DND-41 (cell line): Measurements from ENCODE around the gene HTRA3.

Experiments used
- ATAC-seq: fragments of 200-7000 bp; cut with Tn5 transposase; 3 replicates; pipeline ENCODE4 v1.9.1; 2021; ENCODE audit warnings: low read depth; ENCODE audit not compliant: insufficient read depth
- DNase-seq: peaks from one replicate; pipeline ENCODE4 v3.0.0-alpha.2; 2020
- H2AFZ ChIP-seq: 2 replicates; pipeline ENCODE4 v1.6.0; 2012; ENCODE audit warnings: low read depth, low read length
- H3K27ac ChIP-seq: 2 replicates; pipeline ENCODE4 v1.5.1; 2012; ENCODE audit warnings: low read length, inconsistent platforms
- H3K27me3 ChIP-seq: fragments of 200-600 bp; sonication (generic); 2 replicates; pipeline ENCODE4 v1.6.0; 2012; ENCODE audit warnings: low read length, mild to moderate bottlenecking, inconsistent platforms; ENCODE audit not compliant: insufficient read depth, poor library complexity
- H3K36me3 ChIP-seq: 2 replicates; pipeline ENCODE4 v1.5.1; 2012; ENCODE audit warnings: low read length, inconsistent platforms; ENCODE audit not compliant: insufficient read depth
- H3K4me1 ChIP-seq: 2 replicates; pipeline ENCODE4 v1.5.1; 2012; ENCODE audit warnings: mild to moderate bottlenecking, low read length; ENCODE audit not compliant: insufficient read depth
- H3K4me2 ChIP-seq: 2 replicates; pipeline ENCODE4 v1.6.0; 2012; ENCODE audit warnings: mild to moderate bottlenecking, moderate library complexity, low read length, inconsistent platforms; ENCODE audit not compliant: insufficient read depth
- H3K4me3 ChIP-seq, 2 experiments: fragments of 200-600 bp in 1 of 2; shearing (Covaris generic) in 1 of 2; 2 replicates each; pipeline ENCODE4 v1.5.1; 2012 to 2016; ENCODE audit warnings: inconsistent platforms in 2 of 2, low read length in 2 of 2, mild to moderate bottlenecking in 2 of 2, low read depth in 1 of 2, moderate library complexity in 1 of 2
- H3K79me2 ChIP-seq: 2 replicates; pipeline ENCODE4 v1.6.0; 2012; ENCODE audit warnings: low read length, inconsistent platforms; ENCODE audit not compliant: insufficient read depth
- H3K9ac ChIP-seq: 2 replicates; pipeline ENCODE4 v1.6.0; 2012; ENCODE audit warnings: low read depth, mild to moderate bottlenecking, inconsistent platforms, low read length, moderate library complexity
- H3K9me3 ChIP-seq: 2 replicates; pipeline ENCODE4 v1.5.1; 2012; ENCODE audit warnings: low read length, moderate library complexity, mild to moderate bottlenecking, inconsistent platforms; ENCODE audit not compliant: insufficient read depth, severe bottlenecking
- H4K20me1 ChIP-seq: 2 replicates; pipeline ENCODE4 v1.6.0; 2012; ENCODE audit warnings: low read length; ENCODE audit not compliant: insufficient read depth
- CTCF ChIP-seq: IDR thresholded peaks from 2 replicates; pipeline ENCODE4 v1.5.1; 2012; ENCODE audit warnings: borderline replicate concordance, low read length, moderate library complexity, mild to moderate bottlenecking; ENCODE audit not compliant: poor library complexity, severe bottlenecking; ENCODE audit errors: extremely low read depth
- EZH2 ChIP-seq: IDR thresholded peaks from 3 replicates; pipeline ENCODE4 v1.6.1; 2012; ENCODE audit warnings: borderline replicate concordance, low read depth, mild to moderate bottlenecking, moderate library complexity, low read length, inconsistent platforms; ENCODE audit not compliant: severe bottlenecking

HTRA3 gene

GRCh38 chr4:8250227-8250626 lies 19.3 kb upstream of the HTRA3 start:
- peaks cover 5% of the 10 kb centered on the region; the same call in 1 of the 2 replicates for H3K4me1 ChIP-seq
- no peaks in the 10 kb centered on the region for H4K20me1 ChIP-seq
- H3K4me2 ChIP-seq, result no peak overlapping the region
- no peaks in the 10 kb centered on the region for H3K79me2 ChIP-seq
- H3K27me3 ChIP-seq, result no peaks in the 10 kb centered on the region
- peaks cover 2% of the 10 kb centered on the region for H3K9me3 ChIP-seq
- no peaks in the 10 kb centered on the region for H3K36me3 ChIP-seq
- no peak for DNase-seq
- ATAC-seq, result no peak
- TF ChIP-seq EZH2 (no peak), CTCF (no peak)
- no peak overlapping the region for H2AFZ ChIP-seq
- H3K9ac ChIP-seq, result no peak overlapping the region
- no peak overlapping the region for H3K4me3 ChIP-seq
- no peak overlapping the region for H3K27ac ChIP-seq

GRCh38 chr4:8250637-8251036 lies 18.9 kb upstream of the HTRA3 start:
- Histone ChIP-seq H3K79me2 (no peaks in the 10 kb centered on the region), H3K4me2 (no peak overlapping the region), H3K27ac (no peak overlapping the region), H3K9ac (no peak overlapping the region), H3K4me3 (no peak overlapping the region), H3K27me3 (no peaks in the 10 kb centered on the region), H3K9me3 (no peaks in the 10 kb centered on the region), H2AFZ (no peak overlapping the region), H4K20me1 (no peaks in the 10 kb centered on the region), H3K4me1 (peaks cover 5% of the 10 kb centered on the region; the same call in 1 of the 2 replicates), H3K36me3 (no peaks in the 10 kb centered on the region)
- DNase-seq (no peak), ATAC-seq (no peak)
- TF ChIP-seq EZH2 (no peak), CTCF (no peak)

GRCh38 chr4:8251110-8251883 lies 18.3 kb upstream of the HTRA3 start:
- H3K27me3 ChIP-seq, result no peaks in the 10 kb centered on the region
- ATAC-seq (no peak), DNase-seq (no peak)
- H2AFZ ChIP-seq, result no peak overlapping the region
- H3K27ac ChIP-seq, result no peak overlapping the region
- no peaks in the 10 kb centered on the region for H3K79me2 ChIP-seq
- H3K4me3 ChIP-seq, result no peak overlapping the region
- H3K4me2 ChIP-seq, result no peak overlapping the region
- no peaks in the 10 kb centered on the region for H3K4me1 ChIP-seq
- TF ChIP-seq CTCF (no peak), EZH2 (no peak)
- H3K9me3 ChIP-seq, result no peaks in the 10 kb centered on the region
- H3K36me3 ChIP-seq, result no peaks in the 10 kb centered on the region
- H3K9ac ChIP-seq, result no peak overlapping the region
- no peaks in the 10 kb centered on the region for H4K20me1 ChIP-seq
